GM23338 (cell line): ENCODE data around the gene TBC1D14. TPM values are rescaled to one million over a fixed set of nuclear protein-coding genes. Genes with fewer than 3 reads are reported as not detected.

Experiments used
- ATAC-seq: fragments of 200-7000 bp; cut with Tn5 transposase; 3 replicates; pipeline ENCODE4 v1.9.1; 2020
- DNase-seq: peaks from one replicate; pipeline ENCODE4 v3.0.0-alpha.2; 2015; ENCODE audit warnings: low spot score
- H2AFZ ChIP-seq: fragments of 200-600 bp; sonication (generic); 2 replicates; pipeline ENCODE4 v1.8.0; 2016; ENCODE audit warnings: antibody characterized with exemption, mild to moderate bottlenecking, moderate library complexity
- H3F3A ChIP-seq: fragments of 200-600 bp; sonication (generic); replicated peaks from 2 replicates; pipeline ENCODE4 v1.8.0; 2017; ENCODE audit warnings: antibody characterized with exemption, mixed run types, low read depth
- H3K27ac ChIP-seq: fragments of 200-600 bp; sonication (generic); 2 replicates; pipeline ENCODE4 v1.6.1; 2016; ENCODE audit warnings: low read depth
- H3K27me3 ChIP-seq: fragments of 200-600 bp; sonication (generic); 2 replicates; pipeline ENCODE4 v1.8.0; 2016; ENCODE audit warnings: mild to moderate bottlenecking, mixed run types, moderate library complexity; ENCODE audit not compliant: insufficient read depth
- H3K36me3 ChIP-seq: fragments of 200-600 bp; sonication (generic); 2 replicates; pipeline ENCODE4 v1.8.0; 2016; ENCODE audit warnings: mild to moderate bottlenecking; ENCODE audit not compliant: insufficient read depth
- H3K4me1 ChIP-seq: fragments of 200-600 bp; sonication (generic); 2 replicates; pipeline ENCODE4 v1.8.0; 2016; ENCODE audit warnings: mild to moderate bottlenecking, moderate library complexity; ENCODE audit not compliant: insufficient read depth
- H3K4me2 ChIP-seq: fragments of 200-600 bp; sonication (generic); 2 replicates; pipeline ENCODE4 v1.7.1; 2017; ENCODE audit warnings: mixed run types
- H3K4me3 ChIP-seq: fragments of 200-600 bp; sonication (generic); 2 replicates; pipeline ENCODE4 v1.6.1; 2016; ENCODE audit warnings: mixed run types
- H3K79me2 ChIP-seq: fragments of 200-600 bp; sonication (generic); replicated peaks from 2 replicates; pipeline ENCODE4 v1.8.0; 2017; ENCODE audit warnings: mild to moderate bottlenecking; ENCODE audit not compliant: insufficient read depth
- H3K9me2 ChIP-seq: fragments of 200-600 bp; sonication (generic); 2 replicates; pipeline ENCODE4 v1.8.0; 2017; ENCODE audit not compliant: insufficient read depth
- H4K20me1 ChIP-seq: fragments of 200-600 bp; sonication (generic); replicated peaks from 2 replicates; pipeline ENCODE4 v1.8.0; 2017; ENCODE audit warnings: mild to moderate bottlenecking; ENCODE audit not compliant: insufficient read depth
- H3K27ac Mint-ChIP-seq: 2 replicates; pipeline ENCODE4 v1.8.0; 2020; ENCODE audit warnings: inconsistent platforms, mild to moderate bottlenecking, moderate library complexity, mixed read lengths
- H3K27me3 Mint-ChIP-seq: 3 replicates; pipeline ENCODE4 v1.8.0; 2022; ENCODE audit warnings: low read depth, mild to moderate bottlenecking, moderate library complexity, mixed read lengths, inconsistent platforms; ENCODE audit not compliant: insufficient read depth, poor library complexity
- H3K36me3 Mint-ChIP-seq: 3 replicates; pipeline ENCODE4 v1.8.0; 2021; ENCODE audit warnings: low read depth, mild to moderate bottlenecking, inconsistent platforms, moderate library complexity, mixed read lengths
- H3K4me1 Mint-ChIP-seq: 3 replicates; pipeline ENCODE4 v1.8.0; 2020; ENCODE audit warnings: mild to moderate bottlenecking, inconsistent platforms, mixed read lengths
- H3K4me3 Mint-ChIP-seq: 3 replicates; pipeline ENCODE4 v1.8.0; 2021; ENCODE audit warnings: moderate library complexity, mild to moderate bottlenecking, inconsistent platforms, mixed read lengths
- H3K9me3 Mint-ChIP-seq: 3 replicates; pipeline ENCODE4 v1.8.0; 2020; ENCODE audit warnings: moderate library complexity, mild to moderate bottlenecking, inconsistent platforms, mixed read lengths
- CREB1 ChIP-seq: fragments of 250-450 bp; sonication (Bioruptor Pico); IDR thresholded peaks from 2 replicates; pipeline ENCODE4 v1.5.0; 2020; ENCODE audit warnings: low read depth, mild to moderate bottlenecking, moderate library complexity
- CTCF ChIP-seq, 2 experiments: fragments of 200-600 bp in 1 of 2; sonication (generic) in 1 of 2; conservative IDR thresholded peaks; 2 replicates each; pipeline versions ENCODE4 v1.5.1 to v1.6.1; 2016 to 2017; ENCODE audit warnings: antibody characterized with exemption in 2 of 2, low read depth in 2 of 2, mild to moderate bottlenecking in 2 of 2, moderate library complexity in 1 of 2
- ETS1 ChIP-seq: IDR thresholded peaks from 2 replicates; pipeline ENCODE4 v1.6.1; 2016; ENCODE audit warnings: antibody characterized with exemption
- EZH2 ChIP-seq: fragments of 200-600 bp; sonication (generic); IDR thresholded peaks from one replicate; pipeline ENCODE4 v1.8.0; 2017; ENCODE audit warnings: antibody characterized with exemption, mild to moderate bottlenecking, low read depth; ENCODE audit not compliant: unreplicated experiment
- EZH2phosphoT487 ChIP-seq: fragments of 200-600 bp; sonication (generic); IDR thresholded peaks from one replicate; pipeline ENCODE4 v1.8.1; 2018; ENCODE audit warnings: antibody characterized with exemption; ENCODE audit not compliant: unreplicated experiment
- JUNB ChIP-seq: IDR thresholded peaks from one replicate; pipeline ENCODE4 v1.6.1; 2016; ENCODE audit warnings: antibody characterized with exemption; ENCODE audit not compliant: unreplicated experiment
- NANOG ChIP-seq: IDR thresholded peaks from 2 replicates; pipeline ENCODE4 v1.6.1; 2016; ENCODE audit warnings: antibody characterized with exemption, borderline replicate concordance
- POLR2AphosphoS5 ChIP-seq: IDR thresholded peaks from 2 replicates; pipeline ENCODE4 v1.6.1; 2016; ENCODE audit warnings: antibody characterized with exemption, low read depth
- REST ChIP-seq: IDR thresholded peaks from one replicate; pipeline ENCODE4 v1.6.1; 2018; ENCODE audit warnings: antibody characterized with exemption; ENCODE audit not compliant: unreplicated experiment
- STAT1 ChIP-seq: IDR thresholded peaks from one replicate; pipeline ENCODE4 v1.6.1; 2016; ENCODE audit warnings: antibody characterized with exemption; ENCODE audit not compliant: unreplicated experiment
- ZNF114 ChIP-seq: fragments of 250-450 bp; sonication (Bioruptor Pico); IDR thresholded peaks from 2 replicates; pipeline ENCODE4 v1.5.0; 2020; ENCODE audit warnings: mild to moderate bottlenecking, moderate library complexity
- ZNF331 ChIP-seq: fragments of 250-450 bp; sonication (Bioruptor Pico); IDR thresholded peaks from 2 replicates; pipeline ENCODE4 v1.5.0; 2020; ENCODE audit warnings: low read depth, mild to moderate bottlenecking, moderate library complexity
- ZNF462 ChIP-seq: fragments of 250-450 bp; sonication (Bioruptor Pico); IDR thresholded peaks from 2 replicates; pipeline ENCODE4 v1.5.0; 2020; ENCODE audit warnings: mild to moderate bottlenecking, moderate library complexity
- polyA plus RNA-seq: library from polyadenylated mRNA; unstranded; fragments of >200 nt; fragmentation: Nextera tagmentation; extraction: Ambion mirVana; gene quantifications from 2 replicates; pipeline ENCODE4 v1.2.1, GENCODE V29; 2016
- total RNA-seq: library from RNA; depleted of rRNA; stranded (reverse); fragments of >200 nt; shearing (Covaris generic); gene quantifications from 2 replicates; pipeline ENCODE4 v1.2.3, GENCODE V29; 2014

Gene TBC1D14
- total and polyA plus RNA-seq, 2 experiments from 2014 or later: 18.2 to 59.7 TPM

- Mint-ChIP-seq H3K36me3 (peaks cover 25% of the 10 kb centered on the region), H3K27ac (no peak overlapping the region), H3K9me3 (no peaks in the 10 kb centered on the region), H3K27me3 (no peaks in the 10 kb centered on the region), H3K4me3 (no peak overlapping the region), H3K4me1 (peaks cover 13% of the 10 kb centered on the region)
- Histone ChIP-seq H3F3A (peaks cover 9% of the 10 kb centered on the region; the same call in 1 of the 2 replicates), H3K27me3 (no peaks in the 10 kb centered on the region), H4K20me1 (peaks cover 27% of the 10 kb centered on the region; the same call in 1 of the 2 replicates), H3K36me3 (peaks cover 14% of the 10 kb centered on the region), H3K27ac (no peak overlapping the region), H3K4me2 (no peak overlapping the region), H3K79me2 (0 out of 2 replicates have a peak, but pooled peaks cover 4% of the 10 kb centered on the region), H3K9me2 (no peaks in the 10 kb centered on the region), H3K4me3 (no peak overlapping the region), H3K4me1 (no peaks in the 10 kb centered on the region), H2AFZ (no peak overlapping the region)
- no peak for TF ChIP-seq NANOG
- no peak for TF ChIP-seq CTCF (conservative IDR thresholded peaks at IDR 0.05; ENCODE audit: low read depth in 2 of 2)
- TF ChIP-seq ZNF114 (CRISPR knock-in tag): no peak
- TF ChIP-seq ZNF462 (CRISPR knock-in tag): no peak
- TF ChIP-seq REST: no peak
- no peak for TF ChIP-seq STAT1
- no peak for TF ChIP-seq JUNB
- no peak for TF ChIP-seq EZH2
- TF ChIP-seq ETS1: no peak
- TF ChIP-seq ZNF331 (CRISPR knock-in tag): no peak
- no peak for TF ChIP-seq POLR2AphosphoS5
- no peak for TF ChIP-seq CREB1 (CRISPR knock-in tag)
- TF ChIP-seq EZH2phosphoT487: no peak
- DNase-seq (no peak), ATAC-seq (no peak)
These were observed 146.3 kb downstream of the TBC1D14 start for GRCh38 chr4:7055990-7056325.
